HepG2 (cell line): Measurements from ENCODE around the gene SNRPD3. TPM values are rescaled to one million over a fixed set of nuclear protein-coding genes. Genes with fewer than 3 reads are reported as not detected.

ENCODE experiments used
- ATAC-seq: fragments of 200-7000 bp; cut with Tn5 transposase; 3 replicates; pipeline ENCODE4 v1.9.1; 2020; ENCODE audit warnings: mild to moderate bottlenecking, moderate library complexity
- BruUV-seq: library from RNA; stranded (reverse); fragments of 400-500 nt; replicated peaks from 2 replicates; lab custom pipeline; 2021; lab: Mats Ljungman, UMichigan
- CTCF ChIA-PET: fragments of 300-600 bp; formaldehyde crosslinking; extraction: SDS; loops from one replicate; lab custom pipeline; 2021; ENCODE audit warnings: low total read pairs, inconsistent platforms, low intra/inter-chr PET ratio; lab: Yijun Ruan, JAX
- POLR2A ChIA-PET: fragments of 350-600 bp; sonication (Branson Sonifier 250); formaldehyde crosslinking; loops from one replicate; lab custom pipeline; 2020; ENCODE audit warnings: antibody characterized with exemption, inconsistent platforms; lab: Yijun Ruan, JAX
- DNase-seq: peaks from one replicate; pipeline ENCODE4 v3.0.0-alpha.2; 2015; ENCODE audit warnings: low spot score
- FAIRE-seq: peaks from 3 replicates; lab custom pipeline; 2011; peaks lifted over from hg19 to GRCh38; lab: Jason Lieb, UNC
- H2AFZ ChIP-seq: one replicate; pipeline ENCODE4 v1.6.1; 2011; ENCODE audit warnings: low read length, inconsistent platforms
- H3K27ac ChIP-seq: fragments of 300-600 bp; 3 replicates; pipeline ENCODE4 v1.8.0; 2011; ENCODE audit warnings: mixed run types, mild to moderate bottlenecking, mixed read lengths, low read length, inconsistent platforms; ENCODE audit not compliant: insufficient read depth; ENCODE audit errors: extremely low read length
- H3K27me3 ChIP-seq, 2 experiments: fragments of 200-600 bp in 1 of 2; 2 replicates in 1 of 2; 3 replicates in 1 of 2; pipeline versions ENCODE4 v1.6.0 to v1.8.0; 2011; ENCODE audit warnings: low read length in 2 of 2, mild to moderate bottlenecking in 2 of 2, moderate library complexity in 2 of 2, inconsistent platforms in 1 of 2; ENCODE audit not compliant: insufficient read depth in 2 of 2, control insufficient read depth in 1 of 2
- H3K36me3 ChIP-seq, 2 experiments: fragments of 200-600 bp in 1 of 2; replicated peaks in 1 of 2; 2 replicates in 1 of 2; 3 replicates in 1 of 2; pipeline versions ENCODE4 v1.5.1 to v1.8.0; 2011; ENCODE audit warnings: low read length in 2 of 2, inconsistent platforms in 1 of 2; ENCODE audit not compliant: insufficient read depth in 2 of 2, control insufficient read depth in 1 of 2
- H3K4me1 ChIP-seq: 2 replicates; pipeline ENCODE4 v1.5.1; 2012; ENCODE audit warnings: low read length, inconsistent platforms; ENCODE audit not compliant: insufficient read depth
- H3K4me2 ChIP-seq: 2 replicates; pipeline ENCODE4 v1.6.0; 2011; ENCODE audit warnings: low read depth, low read length, inconsistent platforms
- H3K4me3 ChIP-seq, 3 experiments: fragments of 200-600 bp in 1 of 3; sonication (generic), shearing (Covaris generic) in 1 of 3; replicated peaks in 1 of 3; 2 replicates each; pipeline ENCODE4 v1.5.1; 2011 to 2016; ENCODE audit warnings: low read length in 3 of 3, inconsistent platforms in 2 of 3, low read depth in 2 of 3, mild to moderate bottlenecking in 2 of 3, control low read depth in 1 of 3, mixed read lengths in 1 of 3; ENCODE audit not compliant: insufficient read depth in 1 of 3
- H3K79me2 ChIP-seq: one replicate; pipeline ENCODE4 v1.6.1; 2011; ENCODE audit warnings: low read length, inconsistent platforms; ENCODE audit not compliant: insufficient read depth
- H3K9ac ChIP-seq: 2 replicates; pipeline ENCODE4 v1.6.0; 2011; ENCODE audit warnings: mild to moderate bottlenecking, low read depth, low read length, inconsistent platforms; ENCODE audit not compliant: insufficient read depth
- H3K9me3 ChIP-seq: 2 replicates; pipeline ENCODE4 v1.5.1; 2012; ENCODE audit warnings: mild to moderate bottlenecking, low read length
- H4K20me1 ChIP-seq: 2 replicates; pipeline ENCODE4 v1.6.0; 2011; ENCODE audit warnings: inconsistent platforms, mild to moderate bottlenecking, low read length, moderate library complexity; ENCODE audit not compliant: insufficient read depth
- AKAP8 ChIP-seq: sonication (generic); formaldehyde crosslinking; IDR thresholded peaks from 2 replicates; pipeline ENCODE4 v1.5.1; 2020; ENCODE audit warnings: mild to moderate bottlenecking, missing genetic modification reagents
- RELA ChIP-seq: sonication (generic); formaldehyde crosslinking; IDR thresholded peaks from 2 replicates; pipeline ENCODE4 v1.4.0; 2020; ENCODE audit warnings: missing genetic modification reagents
- ZNF10 ChIP-seq: sonication (generic); formaldehyde crosslinking; IDR thresholded peaks from 2 replicates; pipeline ENCODE4 v1.4.0; 2020; ENCODE audit warnings: mild to moderate bottlenecking, low read depth, missing genetic modification reagents, borderline replicate concordance
- ZNF598 ChIP-seq: sonication (generic); formaldehyde crosslinking; IDR thresholded peaks from 2 replicates; pipeline ENCODE4 v1.5.1; 2020; ENCODE audit warnings: mild to moderate bottlenecking, missing genetic modification reagents, borderline replicate concordance
- ZNF687 ChIP-seq: sonication (generic); formaldehyde crosslinking; IDR thresholded peaks from 2 replicates; pipeline ENCODE4 v1.5.1; 2020; ENCODE audit warnings: mild to moderate bottlenecking, missing genetic modification reagents, moderate library complexity
- WGBS: methylation state at CpG from one replicate; pipeline ENCODE4 v1.1.6; 2017; ENCODE audit warnings: low lambda C conversion rate; 5-methylcytosine and 5-hydroxymethylcytosine counted together
- in situ Hi-C: cut with HindIII; loops from 2 replicates; pipeline ENCODE4 v1.10.0; 2017; ENCODE audit warnings: low pct_unique_long_range_greater_than_20kb; ENCODE audit not compliant: extremely low pct_ligation_motif_present
- intact Hi-C: fragments of 100-400 bp; cut with micrococcal nuclease; formaldehyde crosslinking; loops from one replicate; pipeline ENCODE4 v1.10.0; 2022; ENCODE audit not compliant: unreplicated experiment
- polyA plus RNA-seq, 8 experiments: library from polyadenylated mRNA; depleted of rRNA in 3 of 8; stranded (reverse) in 7 of 8; unstranded in 1 of 8; fragments of >200 nt; fragmentation: Illumina TruSeq in 4 of 8; extraction: Trizol in 4 of 8; gene quantifications; 2 replicates each; pipeline versions ENCODE4 v1.2.1 to v1.2.3, GENCODE V29; 2011 to 2016; ENCODE audit warnings: low read depth in 4 of 8, missing spikeins in 1 of 8, mixed read lengths in 1 of 8; ENCODE audit not compliant: insufficient read depth in 1 of 8
- total RNA-seq, 5 experiments: library from RNA; depleted of rRNA; stranded (reverse); fragments of >200 nt; fragmentation: Illumina TruSeq; extraction: Trizol; gene quantifications; 2 replicates each; pipeline ENCODE4 v1.2.3, GENCODE V29; 2016; ENCODE audit warnings: low read depth in 1 of 5
- TF ChIP-seq, protein P1 (sequence below): sonication (generic); formaldehyde crosslinking; IDR thresholded peaks from 2 replicates; pipeline ENCODE4 v1.5.0; 2020; ENCODE audit warnings: mild to moderate bottlenecking, missing genetic modification reagents, moderate library complexity

SNRPD3 gene
- total and polyA plus RNA-seq, 2 of the 13 experiments (the other 11 are each of a cell fraction or from before 2014, with no cell fraction given): 110 to 209 TPM

GRCh38 chr22:24516301-24516737 lies 39.5 kb upstream of the SNRPD3 start (continued):
- TF ChIP-seq, protein P1, sequence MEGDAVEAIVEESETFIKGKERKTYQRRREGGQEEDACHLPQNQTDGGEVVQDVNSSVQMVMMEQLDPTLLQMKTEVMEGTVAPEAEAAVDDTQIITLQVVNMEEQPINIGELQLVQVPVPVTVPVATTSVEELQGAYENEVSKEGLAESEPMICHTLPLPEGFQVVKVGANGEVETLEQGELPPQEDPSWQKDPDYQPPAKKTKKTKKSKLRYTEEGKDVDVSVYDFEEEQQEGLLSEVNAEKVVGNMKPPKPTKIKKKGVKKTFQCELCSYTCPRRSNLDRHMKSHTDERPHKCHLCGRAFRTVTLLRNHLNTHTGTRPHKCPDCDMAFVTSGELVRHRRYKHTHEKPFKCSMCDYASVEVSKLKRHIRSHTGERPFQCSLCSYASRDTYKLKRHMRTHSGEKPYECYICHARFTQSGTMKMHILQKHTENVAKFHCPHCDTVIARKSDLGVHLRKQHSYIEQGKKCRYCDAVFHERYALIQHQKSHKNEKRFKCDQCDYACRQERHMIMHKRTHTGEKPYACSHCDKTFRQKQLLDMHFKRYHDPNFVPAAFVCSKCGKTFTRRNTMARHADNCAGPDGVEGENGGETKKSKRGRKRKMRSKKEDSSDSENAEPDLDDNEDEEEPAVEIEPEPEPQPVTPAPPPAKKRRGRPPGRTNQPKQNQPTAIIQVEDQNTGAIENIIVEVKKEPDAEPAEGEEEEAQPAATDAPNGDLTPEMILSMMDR (CRISPR knock-in tag): 0 out of 2 replicates have a peak, but pooled peaks have one; percentile 8
- TF ChIP-seq ZNF10 (CRISPR knock-in tag) (no peak), RELA (CRISPR knock-in tag) (peak; percentile 99), ZNF598 (CRISPR knock-in tag) (no peak)
- TF ChIP-seq, all 625 proteins: peak for 5

DNA sequence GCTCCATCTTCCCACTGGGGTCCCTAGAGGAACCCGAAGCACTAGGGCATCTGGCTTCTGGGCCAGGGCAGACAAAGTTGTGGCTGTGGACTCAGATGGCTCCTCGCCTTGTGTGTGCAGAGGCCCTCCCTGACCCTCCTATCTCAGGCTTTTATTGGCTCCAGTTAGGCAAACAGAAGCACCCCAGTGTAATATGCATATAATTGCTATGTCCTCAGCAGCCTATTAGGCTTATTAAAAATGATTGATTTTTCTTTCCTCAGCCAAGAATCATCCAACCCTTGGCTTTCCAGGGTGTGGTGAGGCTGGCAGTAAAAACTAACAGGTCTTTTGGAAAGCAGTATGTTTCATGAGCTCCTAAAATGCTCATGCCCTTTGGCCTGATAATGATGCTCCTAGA lies 38.4 kb upstream of the SNRPD3 start:
- WGBS: 100% methylated on average over 1 of the region's 2 CpGs
- POLR2A ChIA-PET: interaction anchor here (0.9 to 3.2 kb wide), 3 partner anchors 11 to 35 kb away, joined by 3 to 15 read pairs (median 4); no protein-coding TSS in a partner anchor
- Histone ChIP-seq H3K9ac (no peak overlapping the region), H4K20me1 (no peaks in the 10 kb centered on the region), H3K27ac (no peak overlapping the region), H3K4me3 (no peak overlapping the region), H3K79me2 (no peaks in the 10 kb centered on the region), H3K36me3 (no peaks in the 10 kb centered on the region), H3K4me2 (no peak overlapping the region), H3K4me1 (peaks cover 97% of the 10 kb centered on the region), H3K27me3 (no peaks in the 10 kb centered on the region), H2AFZ (no peak overlapping the region), H3K9me3 (no peaks in the 10 kb centered on the region)
- TF ChIP-seq AKAP8 (CRISPR knock-in tag) (no peak), ZNF687 (CRISPR knock-in tag) (0 out of 2 replicates have a peak, but pooled peaks have one; percentile 18)
- no TSS peak for BruUV-seq
- no peak for DNase-seq
- ATAC-seq: no peak
- CTCF ChIA-PET: no interaction called here
- in situ Hi-C loops (loop anchor here (10.0 kb wide), 1 partner anchor 193 kb away; no protein-coding TSS in a partner anchor), intact Hi-C loops (no loop called here)
- FAIRE-seq: no peak
